ENCODE measurements around the gene PPP1R8. TPM values are rescaled to one million over a fixed set of nuclear protein-coding genes. Genes with fewer than 3 reads are reported as not detected.
"Not testable (repeated sequence)": the region's sequence is repeated elsewhere in the genome, so short reads cannot be mapped to it uniquely, and the experiment has no call there.

Gene PPP1R8
- 38.7 and 41.2 TPM in 2 replicates for total RNA-seq (2014; rRNA removed; shearing (Covaris generic))
- polyA plus RNA-seq (2015; cell fraction: cytosol; rRNA removed), result 41.5 and 44.8 TPM in 2 replicates
- 15.0 and 17.9 TPM in 2 replicates for polyA plus RNA-seq (2015; cell fraction: nucleus; rRNA removed)

DNA sequence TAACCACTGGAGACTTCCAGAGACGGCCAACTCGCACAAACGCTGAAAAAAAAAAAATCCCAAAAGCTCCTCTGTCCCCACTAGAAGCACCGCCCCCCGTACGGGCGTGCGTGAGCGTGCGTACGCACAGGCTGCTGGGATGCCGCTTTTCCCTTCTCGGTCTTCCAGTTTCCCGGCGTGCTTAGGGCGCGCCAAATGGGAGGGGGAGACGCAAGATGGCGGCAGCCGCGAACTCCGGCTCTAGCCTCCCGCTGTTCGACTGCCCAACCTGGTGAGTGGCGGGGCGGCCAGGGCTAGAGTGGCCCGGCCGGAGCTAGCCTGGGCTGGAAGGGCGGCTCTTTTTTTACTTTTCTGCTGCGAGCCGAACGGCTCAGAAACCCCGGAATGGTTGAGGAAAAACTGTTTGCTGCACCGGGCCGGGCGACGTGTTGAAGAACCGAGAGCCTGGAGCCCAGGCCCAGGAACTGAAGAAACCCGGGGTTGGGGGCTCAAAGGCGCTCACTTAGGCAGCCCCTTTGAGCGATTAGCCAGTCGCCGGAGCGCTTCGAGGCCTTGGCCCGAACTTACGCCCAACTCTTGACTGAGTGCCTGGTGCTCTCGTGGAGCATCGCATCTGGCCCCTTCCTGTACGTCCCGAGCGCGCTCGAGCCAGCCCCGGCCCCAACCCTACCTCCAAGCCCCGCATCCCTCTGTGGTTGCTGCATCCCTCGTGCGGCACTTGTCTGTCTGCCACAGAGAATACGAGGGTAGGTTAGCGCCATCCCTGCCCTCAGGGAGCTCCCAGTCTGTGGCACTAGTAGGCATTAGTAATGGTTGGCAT, at the start of gene PPP1R8:
PPP1R8 (plus strand) TSS at position 162 of the 820 bp plus-strand sequence; CDS start at position 216, 54 bp downstream.
- in situ Hi-C loops (cut with HindIII; ENCODE audit: low pct_unique_long_range_greater_than_20kb, low sequenced_read_pairs), result no loop called here
- DNase-seq (ENCODE audit: low read depth, low spot score), result peak; percentile 97

DNA sequence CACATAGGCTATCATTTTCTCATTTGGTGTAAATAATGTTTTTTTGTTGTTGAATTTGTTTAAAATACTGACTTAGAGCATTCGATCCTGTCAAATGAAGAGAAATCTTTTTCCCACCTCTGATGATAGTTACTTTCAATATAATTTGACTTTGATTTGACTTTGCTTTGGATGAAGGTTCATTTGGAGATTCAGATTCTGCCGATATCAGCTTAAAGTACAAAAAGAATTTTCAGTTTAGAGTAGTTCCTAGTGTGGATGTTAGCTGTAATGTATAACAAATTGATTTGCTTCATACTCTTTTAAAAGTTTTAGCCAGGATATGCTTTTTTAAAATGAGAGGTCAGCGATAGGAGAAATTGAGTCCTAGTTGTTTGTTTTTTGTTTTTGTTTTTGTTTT, 47.6 kb upstream of the PPP1R8 start:
- DNase-seq (ENCODE audit: low read depth, low spot score), result no peak
- in situ Hi-C loops (cut with HindIII; ENCODE audit: low pct_unique_long_range_greater_than_20kb, low sequenced_read_pairs), result no loop called here

DNA sequence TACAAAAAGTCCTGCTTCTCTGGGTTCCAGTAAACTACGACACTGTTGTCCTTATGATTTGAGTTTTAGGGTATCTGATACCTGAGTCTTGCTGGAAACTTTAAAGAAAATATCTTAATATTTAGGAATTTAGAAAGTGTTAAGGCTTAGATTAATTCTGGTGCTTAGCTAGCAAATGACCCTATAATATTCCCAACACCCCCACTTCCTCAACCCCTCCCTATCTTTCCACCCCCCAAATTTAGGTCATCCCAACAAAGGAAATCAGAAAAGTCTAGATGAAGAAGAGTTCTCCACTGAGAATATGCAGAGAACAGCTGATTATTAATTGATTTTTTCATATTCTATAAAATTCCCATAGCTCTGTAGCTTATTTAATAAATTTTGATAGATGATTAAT, 45.9 kb upstream of the PPP1R8 start:
- in situ Hi-C loops (cut with HindIII; ENCODE audit: low pct_unique_long_range_greater_than_20kb, low sequenced_read_pairs), result no loop called here
- DNase-seq (ENCODE audit: low read depth, low spot score), result no peak

DNA sequence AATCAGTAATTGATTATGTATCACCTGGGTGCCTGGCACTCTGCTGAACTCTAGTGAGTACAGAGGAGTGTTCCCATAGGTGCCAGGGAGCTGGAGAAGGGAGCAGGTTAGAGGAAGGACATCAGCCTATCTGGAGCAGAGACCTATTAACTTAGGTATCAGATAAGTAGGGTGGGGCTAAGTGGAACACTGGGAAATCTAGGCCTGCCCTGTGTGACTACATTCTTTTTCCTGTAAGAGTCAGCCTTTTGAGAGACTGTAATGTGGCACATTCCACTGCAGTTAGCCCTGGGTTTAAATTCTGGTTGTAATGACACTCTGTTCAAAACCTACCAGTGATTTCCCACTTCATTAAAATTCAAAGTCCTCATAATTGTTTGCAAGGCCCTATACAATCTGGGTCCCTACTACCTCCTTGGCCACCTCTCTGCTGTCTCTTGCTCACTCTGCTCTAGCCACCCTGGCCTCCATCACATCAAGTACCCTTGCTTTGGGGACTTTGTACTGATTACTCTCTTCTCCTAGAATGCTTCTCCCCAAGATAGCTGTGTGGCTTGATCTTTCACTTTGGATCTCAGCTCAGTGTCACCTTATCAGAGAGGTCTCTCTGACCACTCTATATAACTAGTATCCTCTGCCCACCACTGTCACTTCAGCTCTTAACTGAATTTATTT, 44.7 kb upstream of the PPP1R8 start:
- in situ Hi-C loops (cut with HindIII; ENCODE audit: low pct_unique_long_range_greater_than_20kb, low sequenced_read_pairs), result no loop called here
- no peak for DNase-seq (ENCODE audit: low read depth, low spot score)

DNA sequence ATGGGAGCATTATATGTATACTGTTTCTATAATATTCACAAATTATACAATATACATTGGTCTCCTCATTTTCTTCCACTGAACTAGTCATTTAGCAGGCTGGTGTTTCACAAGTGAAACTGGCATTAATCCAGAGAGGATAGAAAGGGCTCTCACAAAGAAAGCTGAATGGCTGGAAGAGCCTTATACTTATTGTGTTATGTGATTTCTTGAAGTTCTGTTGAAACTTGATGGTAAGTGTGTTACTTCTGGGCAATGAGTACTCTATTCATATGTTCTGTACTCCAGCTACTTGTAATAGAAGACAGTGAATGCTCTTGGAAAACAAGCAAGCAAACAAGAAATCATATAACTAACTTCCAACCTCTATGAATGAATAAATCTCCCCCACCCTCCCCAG, 42.7 kb upstream of the PPP1R8 start:
- DNase-seq (ENCODE audit: low read depth, low spot score), result peak; percentile 73
- in situ Hi-C loops (cut with HindIII; ENCODE audit: low pct_unique_long_range_greater_than_20kb, low sequenced_read_pairs), result no loop called here

DNA sequence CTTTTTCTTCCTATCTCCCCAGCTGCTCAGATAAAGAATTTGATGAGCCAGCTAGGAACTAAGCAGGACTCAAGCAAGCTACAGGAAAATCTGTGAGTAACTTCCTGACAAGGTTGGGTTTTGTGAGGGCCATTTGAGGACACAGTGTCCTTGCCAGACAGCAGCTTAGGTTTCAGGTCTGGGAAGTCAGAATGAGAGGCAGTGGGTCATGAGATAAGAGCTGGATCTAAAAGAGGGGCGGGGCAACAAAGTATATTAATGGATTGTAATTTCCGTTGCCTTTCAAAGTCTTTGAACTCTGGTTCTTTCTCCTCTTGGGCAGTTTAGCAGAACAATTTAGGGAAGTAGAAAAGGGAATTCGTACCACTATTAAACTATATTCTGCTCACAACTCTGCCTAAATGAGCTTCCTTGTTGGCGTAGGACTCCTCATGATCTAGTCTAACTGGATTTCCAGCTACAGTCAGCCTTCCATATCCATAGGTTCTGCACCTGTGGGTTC, 41.0 kb upstream of the PPP1R8 start:
- in situ Hi-C loops (cut with HindIII; ENCODE audit: low pct_unique_long_range_greater_than_20kb, low sequenced_read_pairs), result no loop called here
- no peak for DNase-seq (ENCODE audit: low read depth, low spot score)

DNA sequence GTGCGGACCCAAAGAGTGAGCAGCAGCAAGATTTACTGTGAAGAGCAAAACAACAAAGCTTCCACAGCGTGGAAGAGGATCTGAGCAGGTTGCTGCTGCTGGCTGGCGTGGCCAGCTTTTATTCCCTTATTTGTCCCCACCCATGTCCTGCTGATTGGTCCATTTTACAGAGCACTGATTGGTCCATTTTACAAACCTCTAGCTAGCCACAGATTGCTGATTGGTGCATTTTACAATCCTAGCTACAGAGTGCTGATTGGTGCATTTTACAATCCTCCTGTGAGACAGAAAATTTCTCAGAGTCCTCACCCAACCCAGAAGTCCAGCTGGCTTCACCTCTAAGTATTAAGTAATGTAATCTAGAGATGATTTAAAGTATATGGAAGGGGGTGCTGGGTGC, 40.3 kb upstream of the PPP1R8 start:
- in situ Hi-C loops (cut with HindIII; ENCODE audit: low pct_unique_long_range_greater_than_20kb, low sequenced_read_pairs); DNase-seq (ENCODE audit: low read depth, low spot score): not testable (repeated sequence)

DNA sequence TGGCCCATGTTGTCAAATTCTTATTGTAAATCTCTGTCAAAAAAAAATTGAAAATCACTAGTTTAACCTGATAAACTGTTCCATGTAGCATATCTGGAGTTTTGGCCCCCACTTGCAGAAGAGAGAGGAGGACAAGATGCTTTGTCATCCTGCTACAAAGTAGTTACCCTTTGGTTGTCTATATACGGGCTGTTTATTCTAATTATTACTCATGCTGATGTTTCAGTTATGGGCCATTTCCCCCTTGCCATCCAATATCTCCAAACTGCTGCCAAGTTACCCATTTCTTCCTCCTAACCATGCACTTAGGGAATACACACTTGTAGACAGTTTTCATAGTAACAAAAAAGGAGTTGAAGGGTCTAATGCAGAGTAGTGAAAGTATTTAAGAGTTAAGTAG, 35.0 kb upstream of the PPP1R8 start:
- DNase-seq (ENCODE audit: low read depth, low spot score), result no peak
- in situ Hi-C loops (cut with HindIII; ENCODE audit: low pct_unique_long_range_greater_than_20kb, low sequenced_read_pairs), result no loop called here

DNA sequence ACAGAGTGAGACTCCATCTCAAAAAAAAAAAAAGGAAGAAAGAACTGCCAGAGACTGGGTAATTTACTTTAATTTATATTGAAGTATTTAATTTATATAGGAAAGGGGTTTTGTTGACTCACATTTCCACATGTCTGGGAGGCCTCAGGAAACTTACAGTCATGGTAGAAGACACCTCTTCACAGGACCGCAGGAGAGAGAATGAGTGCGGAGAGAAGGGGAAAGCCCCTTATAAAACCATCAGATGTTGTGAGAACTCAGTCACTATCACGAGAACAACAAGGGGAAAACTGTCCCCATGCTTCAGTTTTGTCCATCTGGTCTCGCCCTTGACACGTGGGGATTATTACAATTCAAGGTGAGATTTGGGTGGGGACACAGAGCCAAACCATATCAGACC, 25.8 kb upstream of the PPP1R8 start:
- in situ Hi-C loops (cut with HindIII; ENCODE audit: low pct_unique_long_range_greater_than_20kb, low sequenced_read_pairs), result no loop called here
- no peak for DNase-seq (ENCODE audit: low read depth, low spot score)

DNA sequence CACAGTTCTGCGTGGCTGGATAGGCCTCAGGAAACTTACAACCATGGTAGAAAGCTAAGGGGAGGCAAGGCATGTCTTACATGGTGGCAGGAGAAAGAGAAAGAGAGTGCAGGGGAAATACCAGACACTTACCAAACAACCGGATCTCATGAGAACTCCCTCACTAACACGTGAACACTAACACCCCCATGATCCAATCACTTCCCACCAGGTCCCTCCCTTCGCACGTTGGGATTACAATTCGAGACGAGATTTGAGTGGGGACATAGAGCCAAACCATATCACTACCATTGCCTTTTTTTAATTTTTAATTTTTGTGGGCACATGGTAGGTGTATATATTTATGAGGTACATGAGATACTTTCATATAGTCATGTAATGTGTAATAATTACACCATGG, 23.8 kb upstream of the PPP1R8 start:
- no peak for DNase-seq (ENCODE audit: low read depth, low spot score)
- in situ Hi-C loops (cut with HindIII; ENCODE audit: low pct_unique_long_range_greater_than_20kb, low sequenced_read_pairs), result no loop called here

DNA sequence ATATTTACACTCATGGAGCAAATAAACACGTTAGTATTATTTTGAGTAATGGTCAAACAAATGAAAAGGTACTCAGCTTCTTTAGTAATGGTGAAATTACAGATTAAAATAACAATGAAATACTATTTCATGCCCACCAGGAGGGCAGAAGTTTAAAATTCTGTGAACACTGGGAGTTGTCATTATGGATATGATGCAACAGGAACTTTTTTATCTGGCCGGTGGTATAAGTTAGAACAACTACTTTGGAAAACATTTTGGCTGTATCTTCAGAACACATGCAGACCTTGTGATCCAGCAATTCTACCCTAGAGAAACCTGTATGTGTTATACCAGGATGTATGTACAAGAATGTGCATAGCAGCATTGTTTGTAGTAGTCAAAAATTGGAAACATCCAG, 23.2 kb upstream of the PPP1R8 start:
- in situ Hi-C loops (cut with HindIII; ENCODE audit: low pct_unique_long_range_greater_than_20kb, low sequenced_read_pairs), result no loop called here
- peak; percentile 20 for DNase-seq (ENCODE audit: low read depth, low spot score)

DNA sequence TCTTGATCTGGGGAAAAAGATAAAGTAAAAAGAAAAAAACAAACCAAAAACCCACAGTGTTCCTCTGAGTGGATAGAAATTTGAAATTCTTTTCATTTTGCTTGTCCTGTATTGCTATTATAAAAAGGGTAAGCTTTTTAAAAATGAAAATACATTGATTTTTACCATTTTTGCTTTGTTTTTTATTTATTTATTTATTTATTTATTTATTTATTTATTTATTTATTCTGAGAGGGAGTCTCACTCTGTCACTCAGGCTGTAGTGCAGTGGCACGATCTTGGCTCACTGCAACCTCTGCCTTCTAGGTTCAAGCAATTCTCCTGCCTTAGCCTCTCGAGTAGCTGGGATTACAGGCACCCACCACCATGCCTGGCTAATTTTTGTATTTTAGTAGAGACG, 22.5 kb upstream of the PPP1R8 start:
- in situ Hi-C loops (cut with HindIII; ENCODE audit: low pct_unique_long_range_greater_than_20kb, low sequenced_read_pairs); DNase-seq (ENCODE audit: low read depth, low spot score): not testable (repeated sequence)

DNA sequence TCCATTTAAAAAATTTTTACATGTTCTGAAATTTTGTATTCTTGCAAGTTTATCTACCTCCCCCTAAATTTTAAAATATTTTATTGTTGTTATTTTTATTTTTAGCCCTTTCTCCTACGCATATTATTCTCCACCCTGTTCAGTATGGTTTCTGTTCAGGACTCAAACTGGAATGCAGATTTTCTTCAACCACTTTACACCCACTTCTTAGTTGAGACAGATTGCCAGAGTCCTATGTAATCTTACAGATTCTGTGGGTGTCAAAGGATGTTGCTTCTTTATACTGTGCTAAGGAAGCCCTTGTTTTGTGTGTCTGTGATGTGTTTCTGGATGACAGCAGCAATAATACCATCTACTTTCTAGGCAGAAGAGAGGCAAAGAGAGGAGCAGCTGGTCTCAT, 20.7 kb upstream of the PPP1R8 start:
- DNase-seq (ENCODE audit: low read depth, low spot score), result no peak

DNA sequence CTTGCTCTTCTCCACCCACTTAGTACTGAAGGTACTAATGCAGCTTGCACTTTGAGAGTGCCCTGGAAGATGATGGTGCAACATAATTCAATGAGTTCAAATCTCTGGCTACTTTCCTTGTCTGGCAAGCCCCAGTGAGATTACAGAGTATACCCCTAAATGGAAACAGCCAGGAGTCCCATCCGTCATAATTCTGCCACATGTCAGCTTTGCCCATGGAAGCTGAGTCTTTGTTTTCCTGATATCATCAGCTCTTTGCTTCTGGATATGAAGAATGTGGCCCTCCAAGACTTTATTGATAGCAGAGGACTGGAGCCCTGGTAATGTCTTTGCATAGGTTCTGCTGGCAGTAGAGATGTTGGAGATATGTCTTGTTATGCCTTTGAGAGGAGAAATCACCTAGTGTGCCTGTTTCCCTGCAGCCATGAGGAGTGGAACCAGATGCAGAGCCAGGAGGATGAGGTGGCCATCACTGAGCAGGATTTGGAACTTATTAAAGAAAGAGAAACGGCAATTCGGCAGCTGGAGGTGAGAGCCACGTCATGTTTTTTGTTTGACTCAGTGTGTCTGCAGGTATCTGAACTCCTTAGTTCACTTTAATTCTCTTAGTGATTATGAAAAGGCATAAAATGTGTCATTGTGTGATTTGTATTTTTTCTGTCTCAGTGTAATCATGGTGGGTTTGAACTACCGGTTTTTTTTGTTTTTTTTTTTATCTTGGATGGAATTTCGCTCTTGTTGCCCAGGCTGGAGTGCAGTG, 18.7 kb upstream of the PPP1R8 start:
- DNase-seq (ENCODE audit: low read depth, low spot score), result no peak
- in situ Hi-C loops (cut with HindIII; ENCODE audit: low pct_unique_long_range_greater_than_20kb, low sequenced_read_pairs), result no loop called here

More for the DNA sequence above, 20.7 kb upstream of the PPP1R8 start:
- in situ Hi-C loops (cut with HindIII; ENCODE audit: low pct_unique_long_range_greater_than_20kb, low sequenced_read_pairs), result no loop called here

DNA sequence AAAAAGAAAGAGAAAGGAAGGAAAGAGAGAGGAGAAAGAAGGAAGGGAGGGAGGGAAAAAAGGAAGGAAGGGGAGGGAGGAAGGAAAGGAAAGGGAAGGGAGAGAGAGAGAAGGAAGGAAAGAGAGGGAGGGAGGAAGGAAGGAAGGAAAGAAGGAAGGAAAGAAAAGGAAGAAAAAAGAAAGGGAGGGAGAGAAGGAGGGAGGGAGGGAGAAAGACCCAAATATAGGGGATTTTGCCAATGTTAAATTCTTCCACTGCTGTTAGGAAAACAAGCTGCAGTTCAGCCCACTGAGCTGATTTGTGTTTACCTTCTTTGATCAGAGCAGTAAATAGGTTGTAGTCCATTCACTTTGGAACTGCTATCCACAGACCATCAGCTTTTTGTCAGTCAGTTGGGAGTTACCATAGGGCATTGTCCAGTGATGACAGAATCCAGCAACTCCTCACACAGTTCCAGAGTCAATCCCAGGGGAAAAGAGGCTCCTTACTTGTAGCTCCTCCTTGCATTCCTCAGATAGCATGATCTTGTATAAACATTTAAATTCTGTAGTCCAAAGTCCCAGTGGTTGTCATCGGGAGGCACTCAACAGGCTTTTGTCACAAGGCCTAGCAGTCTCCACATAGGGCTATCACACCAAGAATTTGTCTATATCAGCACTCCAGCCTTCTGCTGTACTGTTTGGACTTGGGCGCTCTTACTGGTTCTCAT, 13.5 kb upstream of the PPP1R8 start:
- in situ Hi-C loops (cut with HindIII; ENCODE audit: low pct_unique_long_range_greater_than_20kb, low sequenced_read_pairs), result no loop called here

DNA sequence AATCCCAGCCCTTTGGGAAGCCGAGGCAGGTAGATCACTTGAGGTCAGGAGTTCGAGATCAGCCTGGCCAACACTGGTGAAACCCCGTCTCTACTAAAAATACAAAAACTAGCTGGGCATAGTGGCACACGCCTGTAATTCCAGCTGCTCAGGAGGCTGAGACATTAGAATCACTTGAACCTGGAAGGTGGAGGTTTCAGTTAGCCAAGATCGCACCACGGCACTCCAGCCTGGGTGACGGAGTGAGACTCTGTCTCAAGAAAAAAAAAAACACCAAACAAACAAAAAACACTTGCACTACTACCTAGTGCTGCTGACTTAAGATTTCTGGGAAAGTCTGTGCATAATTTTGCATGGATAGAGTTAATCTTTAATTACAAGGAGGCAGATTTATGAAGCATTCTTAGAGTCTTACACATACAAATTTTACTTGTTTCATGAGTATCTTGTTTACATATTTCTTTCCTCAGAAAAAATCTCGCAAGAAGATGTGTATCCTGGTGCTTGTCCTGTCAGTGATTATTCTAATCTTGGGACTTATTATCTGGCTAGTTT, 8.7 kb upstream of the PPP1R8 start:
- DNase-seq (ENCODE audit: low read depth, low spot score), result no peak
- in situ Hi-C loops (cut with HindIII; ENCODE audit: low pct_unique_long_range_greater_than_20kb, low sequenced_read_pairs), result no loop called here

More for the DNA sequence above, 13.5 kb upstream of the PPP1R8 start:
- peak; percentile 17 for DNase-seq (ENCODE audit: low read depth, low spot score)

DNA sequence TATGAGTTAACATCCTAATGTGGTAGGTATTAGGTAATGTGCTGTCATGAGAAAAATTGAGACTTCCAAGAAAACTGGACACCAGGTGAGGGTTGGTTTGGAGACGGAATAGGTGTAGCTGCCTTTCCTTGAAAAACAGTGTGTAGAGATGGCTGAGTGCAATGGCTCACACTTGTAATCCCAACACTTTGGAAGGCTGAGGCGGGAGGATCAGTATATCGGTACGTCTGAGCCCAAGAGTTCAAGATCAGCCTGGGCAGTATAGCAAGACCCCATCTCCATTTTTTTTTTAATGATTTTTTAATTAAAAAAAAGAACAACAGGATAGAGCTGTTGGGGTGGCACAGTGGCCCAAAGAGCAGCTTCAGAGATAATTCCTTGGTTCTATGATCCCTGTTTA, 6.8 kb upstream of the PPP1R8 start:
- no peak for DNase-seq (ENCODE audit: low read depth, low spot score)
- in situ Hi-C loops (cut with HindIII; ENCODE audit: low pct_unique_long_range_greater_than_20kb, low sequenced_read_pairs), result no loop called here

Measured in SK-MEL-5 (cell line).